SW 1271 (cell line): Measurements from ENCODE around the gene AXL.

Experiments
- DNase-seq, 2 experiments: peaks; one replicate each; lab custom pipeline; 2025; lab: John Stamatoyannopoulos, UW

AXL gene

DNA sequence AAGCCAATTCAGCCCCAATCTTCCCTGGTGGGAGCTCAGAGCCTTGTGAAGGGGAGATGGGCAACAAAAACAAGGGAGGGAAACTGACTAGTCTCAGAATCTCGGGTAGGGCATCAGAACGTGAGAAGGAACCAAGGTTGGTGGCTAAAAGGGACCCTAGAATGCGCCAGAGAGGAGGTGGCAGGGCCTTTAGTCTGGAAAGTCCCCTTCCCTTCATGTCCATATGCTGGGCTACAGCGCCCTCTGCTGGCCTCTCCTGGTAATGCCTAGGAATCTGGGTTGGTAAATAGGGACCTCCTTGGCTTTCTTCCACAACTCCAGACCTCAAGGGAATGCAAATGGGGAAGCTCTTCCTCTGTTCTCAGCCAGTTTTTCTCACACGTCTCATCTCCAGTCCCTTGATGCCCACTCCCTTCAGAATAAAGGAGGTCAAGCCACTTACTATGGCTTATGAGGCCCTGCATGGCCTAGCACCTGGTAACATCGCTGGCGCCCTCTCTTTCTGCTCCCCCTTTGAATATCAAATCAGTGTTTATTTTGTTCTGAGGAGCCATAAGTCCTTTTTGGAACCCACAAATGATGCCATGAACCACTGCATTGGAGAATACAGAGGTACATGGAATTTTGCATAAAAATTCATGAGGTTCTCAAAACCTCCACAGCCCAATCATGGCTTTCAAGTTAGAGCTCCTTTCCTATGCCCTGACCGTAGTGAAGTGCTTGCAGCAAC lies 89.6 kb downstream of the AXL start:
- DNase-seq, result peak; percentile 46 to 66

GRCh38 chr19:41309180-41310032 lies 90.4 kb downstream of the AXL start:
- DNase-seq, result no peak

DNA sequence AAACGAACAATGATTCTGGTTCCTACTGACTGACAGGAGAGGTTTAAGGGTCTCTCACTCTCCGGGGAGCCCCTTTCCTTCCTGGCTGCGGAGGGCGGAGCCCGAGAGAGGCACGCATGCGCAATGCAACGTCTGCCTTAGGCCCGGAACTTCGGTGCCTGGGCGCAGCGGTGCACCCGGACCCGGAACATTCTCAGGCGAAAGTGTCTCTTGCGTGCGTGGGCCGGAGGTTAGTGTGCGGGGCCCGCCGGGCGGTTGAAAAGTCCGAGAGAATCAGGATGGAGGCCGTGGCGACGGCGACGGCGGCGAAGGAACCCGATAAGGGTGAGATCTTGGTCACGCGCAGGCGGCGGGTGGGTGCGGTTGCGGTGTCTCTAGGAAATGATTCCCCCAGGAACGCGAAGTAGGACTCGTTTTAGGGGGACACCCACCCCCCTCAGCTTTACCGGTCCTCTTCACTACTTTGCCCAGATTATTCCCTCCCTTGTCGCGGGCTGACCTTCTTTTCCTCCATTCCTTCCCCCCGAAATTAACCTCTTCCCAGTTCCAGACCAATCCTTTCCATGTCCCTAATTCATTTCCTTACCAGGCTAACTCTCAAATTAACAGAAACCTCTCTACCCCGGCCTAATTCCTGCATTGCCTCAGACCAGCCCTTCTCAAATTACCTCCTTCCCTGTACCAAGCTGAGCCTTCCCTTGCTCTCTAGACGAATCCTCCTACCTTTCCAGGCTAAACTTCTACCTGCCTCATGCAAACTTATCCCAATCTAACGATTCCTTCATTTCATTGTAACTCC lies 91.2 kb downstream of the AXL start, which contains the start of gene CCDC97:
CCDC97 (plus strand) TSS at position 140 of the 799 bp plus-strand sequence; CDS start at position 279, 139 bp downstream.
- DNase-seq, result peak; percentile 64 to 83

- no peak for DNase-seq
Observed at GRCh38 chr19:41311072-41311471, 92.0 kb downstream of the AXL start.
